GM18505 (cell line): ENCODE data around the gene MTO1.
"Not testable (repeated sequence)": the region's sequence is repeated elsewhere in the genome, so short reads cannot be mapped to it uniquely, and the experiment has no call there.

ENCODE experiments used
- ATAC-seq: cut with Tn5 transposase; IDR thresholded peaks from one replicate; pipeline ENCODE4 v1.9.1; 2021; ENCODE audit not compliant: unreplicated experiment
- POLR2A ChIP-seq: IDR thresholded peaks from 4 replicates; pipeline ENCODE4 v1.6.1; 2011; ENCODE audit warnings: borderline replicate concordance; ENCODE audit not compliant: insufficient read depth, insufficient read length; ENCODE audit errors: extremely low read depth

Gene MTO1

DNA sequence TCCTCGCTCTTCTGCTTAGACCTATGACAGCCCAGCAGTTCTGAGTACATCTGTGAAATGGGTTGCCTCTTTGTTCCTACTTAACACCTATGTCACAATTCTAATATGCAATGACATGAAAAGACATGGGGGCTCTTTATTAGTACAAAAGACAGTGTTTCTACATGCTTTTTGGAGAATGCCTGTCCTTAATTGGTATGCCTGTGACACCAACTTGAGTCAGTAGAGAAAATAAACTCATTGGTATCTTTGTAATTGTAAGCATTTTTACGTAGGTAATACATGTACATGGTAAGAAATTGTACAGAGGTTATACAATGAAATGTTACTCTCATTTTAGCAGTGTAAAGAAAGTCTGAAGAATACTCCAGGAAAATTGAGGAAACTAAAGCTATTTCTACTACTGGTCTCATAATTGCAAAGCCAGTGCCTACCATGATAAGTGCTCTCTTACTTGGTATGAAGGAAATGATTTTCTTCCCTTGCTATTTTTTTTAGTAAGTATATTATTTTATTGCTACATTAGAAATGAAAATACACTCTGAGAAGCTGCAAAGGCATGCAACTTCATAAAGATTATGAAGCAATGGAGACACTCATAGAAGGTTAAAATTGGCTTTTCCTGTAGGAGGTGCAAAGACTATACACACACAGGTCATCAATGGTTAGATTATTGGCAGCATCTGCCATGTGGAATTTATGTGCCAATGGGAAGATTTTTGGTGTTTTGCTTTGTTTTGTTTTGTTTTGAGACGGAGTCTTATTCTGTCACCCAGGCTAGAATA is 64.2 kb downstream of the MTO1 start:
- TF ChIP-seq POLR2A: no peak
- no peak for ATAC-seq

DNA sequence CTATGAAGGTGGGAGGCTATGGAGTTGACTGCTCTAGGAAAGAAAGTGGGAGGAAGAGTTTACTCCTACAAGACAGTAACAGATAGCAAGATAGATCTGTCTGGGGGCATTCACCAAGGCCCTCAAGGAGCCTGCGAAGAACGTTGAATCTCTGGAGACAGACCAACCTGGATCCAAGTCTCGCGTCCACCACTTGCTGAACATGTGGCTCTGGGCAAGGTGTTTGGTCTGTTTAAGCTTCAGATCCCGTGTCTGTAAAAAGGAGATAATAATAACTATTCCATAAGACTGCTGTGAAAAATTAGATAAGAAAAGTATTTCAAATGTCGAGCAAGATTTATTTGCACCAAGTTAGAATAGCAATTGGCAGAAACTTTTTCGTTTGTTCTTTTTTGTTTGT is 67.4 kb downstream of the MTO1 start:
- ATAC-seq: no peak
- no peak for TF ChIP-seq POLR2A

DNA sequence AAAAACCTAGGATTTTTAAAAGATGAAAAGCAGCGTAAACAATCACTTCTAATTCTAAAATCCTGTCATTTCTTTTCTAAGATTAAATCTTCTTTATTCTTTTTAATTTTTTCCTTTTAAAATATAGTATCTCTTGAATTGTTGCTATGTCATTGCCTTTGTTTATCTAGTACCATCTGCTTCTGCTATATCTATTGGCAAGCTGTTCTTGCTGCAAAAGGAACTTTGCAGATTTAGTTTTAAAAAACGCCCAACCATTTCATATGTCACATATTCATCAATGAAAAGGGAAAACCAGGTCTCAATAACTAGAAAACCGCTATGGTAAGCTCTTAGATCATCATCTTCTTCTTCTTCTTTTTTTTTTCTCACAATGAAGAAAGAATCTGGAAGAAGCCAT is 70.8 kb downstream of the MTO1 start:
- TF ChIP-seq POLR2A: no peak
- no peak for ATAC-seq

DNA sequence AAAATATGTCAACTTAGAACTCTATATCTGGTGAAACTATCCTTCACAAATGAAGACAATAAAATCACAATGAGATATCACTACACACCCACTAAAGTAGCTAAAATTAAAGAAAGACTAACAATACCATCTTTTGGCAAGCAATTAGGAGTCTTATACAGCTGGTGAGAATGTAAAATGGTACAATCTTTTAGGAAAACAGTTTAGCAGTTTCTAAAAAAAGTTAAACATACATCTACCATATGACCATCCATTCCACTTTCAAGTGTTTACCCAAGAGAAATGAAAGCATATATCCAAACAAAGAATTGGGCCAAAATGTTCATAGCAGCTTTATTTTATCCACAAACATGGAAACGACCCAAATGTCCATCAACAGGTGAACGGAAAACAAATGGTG is 73.1 kb downstream of the MTO1 start:
- ATAC-seq: no peak

DNA sequence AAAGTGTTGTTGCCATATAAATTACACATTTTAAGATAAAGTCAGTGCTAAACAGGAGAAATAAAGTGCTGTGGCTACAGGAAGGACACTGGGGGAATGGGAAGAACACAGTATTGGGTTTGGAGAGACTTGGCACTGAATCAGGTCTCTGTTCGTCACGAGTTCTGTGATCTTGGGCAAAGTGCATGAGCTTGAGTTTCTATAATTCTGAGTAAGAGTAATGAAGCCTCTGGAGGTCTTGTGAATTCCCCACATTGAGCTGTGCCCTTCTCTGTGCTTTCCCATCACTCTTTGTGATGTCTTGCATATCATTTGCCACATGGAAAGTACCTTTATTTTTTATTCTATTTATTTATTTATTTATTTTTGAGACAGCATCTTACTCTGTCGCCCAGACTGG is 76.1 kb downstream of the MTO1 start:
- no peak for TF ChIP-seq POLR2A
- ATAC-seq: no peak

More for the DNA sequence above, 73.1 kb downstream of the MTO1 start:
- no peak for TF ChIP-seq POLR2A

DNA sequence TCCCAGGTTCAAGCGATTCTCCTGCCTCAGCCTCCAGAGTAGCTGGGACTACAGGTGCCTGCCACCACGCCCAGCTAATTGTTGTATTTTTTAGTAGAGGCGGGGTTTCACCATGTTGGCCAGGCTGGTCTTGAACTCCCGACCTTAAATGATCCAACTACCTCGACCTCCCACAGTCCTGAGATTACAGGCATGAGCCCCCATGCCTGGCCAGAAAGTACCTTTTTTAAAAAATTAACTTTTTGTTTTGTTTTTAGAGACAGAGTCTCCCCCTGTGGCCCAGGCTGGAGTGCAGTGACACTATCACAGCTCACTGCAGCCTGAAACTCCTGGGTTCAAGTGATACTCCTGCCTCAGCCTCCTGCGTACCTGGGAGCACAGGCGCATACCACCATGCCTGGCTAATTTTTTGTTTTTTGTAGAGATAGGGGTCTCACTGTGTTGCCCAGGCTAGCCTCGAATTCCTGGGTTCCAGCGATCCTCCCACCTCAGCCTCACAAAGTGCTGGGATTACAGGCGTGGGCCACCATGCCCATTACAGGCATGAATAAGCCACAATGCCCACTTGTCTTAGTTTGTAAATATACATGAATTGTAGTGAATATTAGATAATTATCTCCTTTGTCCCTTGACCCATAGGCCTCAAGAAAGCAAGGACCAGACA is 76.7 kb downstream of the MTO1 start:
- no peak for ATAC-seq
- TF ChIP-seq POLR2A: no peak

DNA sequence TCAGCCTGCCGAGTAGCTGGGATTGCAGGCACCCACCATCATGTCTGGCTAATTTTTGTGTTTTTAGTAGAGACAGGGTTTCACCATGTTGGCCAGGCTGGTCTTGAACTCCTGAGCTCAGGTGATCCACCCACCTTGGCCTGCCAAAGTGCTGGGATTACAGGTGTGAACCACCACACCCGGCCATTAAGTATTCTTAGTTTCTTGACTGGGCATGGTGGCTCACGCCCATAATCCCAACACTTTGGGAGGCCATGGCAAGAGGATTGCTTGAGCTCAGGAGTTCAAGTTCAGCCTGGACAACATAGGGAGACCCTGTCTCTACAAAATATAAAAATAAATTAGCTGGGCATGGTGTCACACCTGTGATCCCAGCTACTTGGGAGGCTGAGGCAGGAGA is 80.9 kb downstream of the MTO1 start:
- ATAC-seq: not testable (repeated sequence)

DNA sequence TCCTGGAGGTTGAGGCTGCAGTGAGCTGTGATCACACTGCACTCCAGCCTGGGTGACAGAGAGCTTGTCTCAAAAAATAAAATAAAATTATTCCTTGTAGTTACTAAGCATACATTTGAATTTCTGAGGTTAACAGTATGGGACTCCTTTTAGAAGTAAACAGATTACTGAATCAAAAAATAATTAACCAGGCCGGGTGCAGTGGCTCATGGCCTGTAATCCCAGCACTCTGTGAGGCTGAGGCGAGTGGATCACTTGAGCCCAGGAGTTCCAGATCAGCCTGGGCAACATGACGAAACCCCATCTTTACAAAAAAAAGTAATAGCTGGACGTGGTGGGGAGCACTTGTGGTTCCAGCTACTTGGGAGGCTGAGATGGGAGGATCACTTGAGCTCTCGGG is 81.4 kb downstream of the MTO1 start:
- no peak for TF ChIP-seq POLR2A
- no peak for ATAC-seq

DNA sequence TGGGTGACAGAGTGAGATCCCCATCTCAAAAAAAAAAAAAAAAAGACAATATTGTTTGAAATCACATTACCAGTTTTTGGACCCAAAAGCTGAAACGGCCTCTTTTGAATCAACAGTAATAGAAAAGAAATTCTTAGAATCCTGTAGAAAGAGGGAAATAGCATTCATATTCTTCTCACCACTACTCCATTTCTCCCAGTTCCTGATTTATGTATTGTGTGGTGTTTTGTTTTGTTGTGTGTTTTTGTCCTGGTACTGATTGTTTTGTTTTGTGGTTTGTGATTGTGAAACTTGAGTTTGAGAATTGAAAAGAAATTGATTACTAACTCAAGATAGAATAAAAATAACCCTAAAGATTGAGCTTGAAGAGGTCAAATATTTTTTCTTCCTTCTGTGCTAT is 85.5 kb downstream of the MTO1 start:
- no peak for ATAC-seq
- no peak for TF ChIP-seq POLR2A

DNA sequence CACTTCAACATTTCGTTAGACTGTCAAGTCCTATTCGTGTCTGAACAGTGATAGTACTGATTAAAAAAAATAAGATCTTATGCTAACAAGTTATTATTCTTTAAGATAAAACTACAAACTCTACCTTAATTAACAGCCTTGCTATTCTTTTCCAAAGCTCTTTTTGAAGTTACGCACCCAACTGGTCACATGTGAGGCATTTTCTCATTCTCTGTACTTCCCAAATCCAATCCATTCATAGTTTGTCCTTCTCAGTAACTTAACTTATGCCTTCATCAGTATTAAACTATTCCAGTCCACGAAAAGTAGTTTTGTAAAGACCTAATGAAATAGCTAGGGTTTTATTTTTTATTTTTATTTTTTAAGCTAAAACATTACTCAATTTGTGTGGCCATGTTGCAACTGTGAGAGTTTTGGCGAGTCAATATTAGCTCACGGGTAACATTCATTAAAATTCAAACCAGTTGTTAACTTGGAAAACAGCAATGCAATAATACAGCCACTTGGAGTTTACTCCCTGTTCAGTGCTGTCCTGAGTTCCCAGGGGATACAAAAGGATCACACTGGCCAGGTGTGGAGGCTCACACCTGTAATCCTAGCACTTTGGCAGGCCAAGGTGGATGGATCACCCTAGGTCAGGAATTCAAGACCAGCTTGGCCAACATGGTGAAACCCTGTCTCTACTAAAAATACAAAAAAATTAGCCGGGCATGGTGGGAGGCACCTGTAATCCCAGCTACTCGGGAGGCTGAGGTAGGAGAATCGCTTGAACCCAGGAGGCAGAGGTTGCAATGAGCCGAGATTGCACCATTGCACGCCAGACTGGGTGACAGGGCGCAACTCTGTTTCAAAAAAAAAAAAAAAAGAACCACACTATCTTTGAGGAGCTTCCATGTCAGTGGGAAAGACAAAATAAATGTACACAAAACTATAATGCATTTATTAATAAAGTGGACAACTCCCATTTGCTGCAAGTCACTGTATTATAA is 87.2 kb downstream of the MTO1 start:
- ATAC-seq: no peak
- no peak for TF ChIP-seq POLR2A

DNA sequence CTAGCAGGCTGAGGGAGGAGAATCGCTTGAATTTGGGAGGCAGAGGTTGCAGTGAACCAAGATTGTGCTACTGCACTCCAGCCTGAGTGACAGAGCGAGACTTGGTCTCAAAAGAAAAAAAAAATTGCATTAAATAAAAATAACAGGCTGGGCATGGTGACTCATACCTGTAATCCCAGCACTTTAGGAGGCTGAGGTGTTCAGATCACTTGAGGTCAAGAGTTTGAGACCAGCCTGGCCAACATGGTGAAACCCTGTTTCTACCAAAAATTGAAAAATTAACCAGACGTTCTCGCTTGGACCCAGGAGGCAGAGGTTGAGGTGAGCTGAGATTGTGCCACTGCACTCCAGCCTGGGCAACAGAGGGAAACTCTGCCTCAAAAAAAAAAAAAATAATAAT is 89.6 kb downstream of the MTO1 start:
- not testable (repeated sequence) for ATAC-seq

DNA sequence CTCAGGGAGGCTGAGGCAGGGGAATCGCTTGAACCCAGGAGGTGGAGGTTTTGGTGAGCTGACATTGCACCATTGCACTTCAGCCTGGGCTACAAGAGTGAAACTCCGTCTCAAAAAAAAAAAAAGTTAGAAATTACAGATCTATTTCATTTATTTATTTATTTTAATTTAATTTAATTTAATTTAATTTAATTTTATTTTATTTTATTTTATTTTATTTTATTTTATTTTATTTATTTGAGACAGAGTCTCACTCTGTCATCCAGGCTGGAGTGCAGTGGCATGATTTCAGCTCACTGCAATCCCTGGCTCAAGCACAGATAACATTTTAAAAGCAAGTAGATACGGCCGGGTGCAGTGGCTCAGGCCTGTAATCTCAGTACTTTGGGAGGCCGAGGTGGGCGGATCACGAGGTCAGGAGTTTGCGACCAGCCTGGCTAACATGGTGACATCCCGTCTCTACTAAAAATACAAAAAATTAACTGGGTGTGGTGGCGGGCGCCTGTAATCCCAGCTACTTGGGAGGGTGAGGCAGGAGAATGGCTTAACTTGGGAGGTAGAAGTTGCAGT is 93.9 kb downstream of the MTO1 start:
- ATAC-seq: not testable (repeated sequence)

DNA sequence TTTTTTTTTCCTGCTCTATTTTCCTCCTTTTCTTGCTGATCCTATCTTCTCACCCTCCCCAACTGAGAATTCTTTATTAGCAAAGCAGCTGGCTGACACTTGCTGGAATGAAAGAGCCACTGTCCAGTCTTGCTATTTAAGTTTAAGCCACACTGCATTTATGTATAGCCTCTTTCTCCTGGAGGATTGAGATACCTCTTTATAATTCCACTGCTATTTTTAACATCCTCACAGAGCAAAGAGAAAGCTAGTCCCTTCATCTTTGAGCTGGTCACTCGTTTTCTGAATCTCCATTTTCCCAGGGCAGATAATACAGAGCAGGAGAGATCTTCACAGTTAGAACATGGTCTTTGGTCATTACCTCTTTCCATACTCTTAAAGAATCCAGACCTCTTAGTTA is 95.3 kb downstream of the MTO1 start:
- ATAC-seq: no peak
- TF ChIP-seq POLR2A: no peak
